DMS114 treated with DMSO at 0.1 percent for 48 hours (cell line): Measurements from ENCODE around the gene CD3G.

Experiments
- DNase-seq: peaks from one replicate; lab custom pipeline; 2025; ENCODE audit not compliant: unreplicated experiment; lab: John Stamatoyannopoulos, UW

CD3G gene

DNA sequence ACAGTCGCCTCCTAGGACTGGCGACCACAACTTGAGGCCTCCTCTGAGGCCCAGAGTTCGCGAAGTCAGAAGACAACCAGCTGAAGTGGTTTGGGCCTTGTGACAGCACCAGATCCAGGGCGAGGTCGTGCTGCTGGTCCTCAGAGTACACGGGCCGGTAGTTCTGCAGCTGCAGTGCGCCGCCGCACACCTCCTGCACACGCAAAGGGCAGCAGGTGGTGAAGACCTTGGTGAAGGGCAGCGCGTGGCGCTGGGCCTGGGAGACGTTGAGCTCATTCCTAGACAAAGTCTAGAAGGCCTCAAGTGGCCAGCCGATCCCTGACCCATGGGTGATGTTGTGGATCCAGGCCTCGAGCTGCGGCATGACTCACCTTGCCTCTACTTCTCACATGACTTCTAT, 21.4 kb upstream of the CD3G start:
- no peak for DNase-seq

- no peak for DNase-seq
Measured at GRCh38 chr11:118325283-118325682, 18.9 kb upstream of the CD3G start.

- no peak for DNase-seq
Measured at GRCh38 chr11:118328745-118329144, 15.4 kb upstream of the CD3G start.

DNA sequence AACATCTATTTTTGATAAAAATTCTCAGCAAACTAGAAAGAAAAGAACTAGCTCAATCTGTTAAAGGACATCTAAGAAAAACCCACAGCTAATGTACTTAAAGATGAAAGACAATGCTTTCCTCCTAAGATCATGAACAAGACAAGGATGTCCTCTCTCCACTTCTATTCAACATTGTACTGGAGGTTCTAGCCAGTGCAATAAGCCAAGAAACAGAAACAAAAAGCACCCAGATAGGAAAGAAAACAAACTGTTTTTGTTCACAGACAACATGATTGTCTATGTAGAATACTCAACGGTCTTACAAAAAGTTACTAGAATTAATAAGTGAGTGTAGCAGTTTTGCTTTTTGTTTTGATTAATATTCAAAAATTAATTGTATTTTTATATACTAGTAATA, 9.4 kb upstream of the CD3G start:
- DNase-seq = no peak

GRCh38 chr11:118338637-118339061, 5.5 kb upstream of the CD3G start:
- no peak for DNase-seq

- DNase-seq = no peak
Measured at GRCh38 chr11:118339281-118339961, 4.7 kb upstream of the CD3G start.

DNA sequence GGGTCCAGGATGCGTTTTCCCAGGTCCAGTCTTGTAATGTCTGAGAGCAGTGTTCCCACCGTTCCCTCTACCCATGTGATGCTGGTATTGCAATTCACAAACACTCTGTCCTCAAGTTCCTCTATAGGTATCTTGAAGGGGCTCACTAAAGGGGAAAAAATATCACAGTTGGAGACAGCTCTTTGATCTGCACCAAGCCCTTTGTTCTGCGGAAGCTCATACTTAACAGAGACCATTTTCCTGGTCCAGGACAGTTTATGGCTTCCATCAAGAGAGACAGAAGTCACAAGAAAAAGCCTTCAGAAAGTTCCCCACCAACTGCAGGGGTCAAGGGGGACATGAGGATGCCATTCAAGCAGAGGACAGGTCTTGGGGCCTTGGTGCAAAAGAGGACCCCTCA, 3.7 kb upstream of the CD3G start:
- DNase-seq = no peak

DNA sequence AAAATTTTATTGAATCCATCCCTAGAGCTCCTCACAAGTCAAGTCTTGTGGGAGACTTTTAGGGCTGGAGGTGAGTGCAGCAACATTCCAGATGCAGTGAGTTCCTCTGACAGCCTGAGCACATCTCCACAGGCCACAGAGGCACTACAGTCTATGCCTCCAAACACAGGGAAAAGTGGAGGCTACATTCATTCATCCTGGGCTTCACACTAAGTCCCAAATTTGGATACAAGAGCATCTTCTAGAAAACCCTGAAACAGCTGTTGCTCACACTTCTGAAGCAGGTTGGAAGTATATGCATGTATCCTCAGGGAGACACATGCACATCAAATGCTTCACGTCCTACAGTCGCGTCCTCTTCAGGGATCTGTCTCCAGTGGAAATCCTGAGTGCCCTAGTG, 2.9 kb upstream of the CD3G start:
- no peak for DNase-seq

- DNase-seq = no peak
Measured at GRCh38 chr11:118341815-118342489, 2.2 kb upstream of the CD3G start.

- no peak for DNase-seq
Measured at GRCh38 chr11:118342503-118343161, 1.5 kb upstream of the CD3G start, which contains the start of gene CD3D. CD3D (minus strand) TSS chr11:118342705; CDS start chr11:118342607, 98 bp downstream.

- no peak for DNase-seq
Measured at GRCh38 chr11:118343248-118343647, 896 bp upstream of the CD3G start.

GRCh38 chr11:118349475-118349874, 5.3 kb downstream of the CD3G start:
- DNase-seq = no peak

- peak; percentile 20 for DNase-seq
Measured at GRCh38 chr11:118353084-118353710, 9.1 kb downstream of the CD3G start.

GRCh38 chr11:118358071-118358470, 13.9 kb downstream of the CD3G start:
- no peak for DNase-seq

DNA sequence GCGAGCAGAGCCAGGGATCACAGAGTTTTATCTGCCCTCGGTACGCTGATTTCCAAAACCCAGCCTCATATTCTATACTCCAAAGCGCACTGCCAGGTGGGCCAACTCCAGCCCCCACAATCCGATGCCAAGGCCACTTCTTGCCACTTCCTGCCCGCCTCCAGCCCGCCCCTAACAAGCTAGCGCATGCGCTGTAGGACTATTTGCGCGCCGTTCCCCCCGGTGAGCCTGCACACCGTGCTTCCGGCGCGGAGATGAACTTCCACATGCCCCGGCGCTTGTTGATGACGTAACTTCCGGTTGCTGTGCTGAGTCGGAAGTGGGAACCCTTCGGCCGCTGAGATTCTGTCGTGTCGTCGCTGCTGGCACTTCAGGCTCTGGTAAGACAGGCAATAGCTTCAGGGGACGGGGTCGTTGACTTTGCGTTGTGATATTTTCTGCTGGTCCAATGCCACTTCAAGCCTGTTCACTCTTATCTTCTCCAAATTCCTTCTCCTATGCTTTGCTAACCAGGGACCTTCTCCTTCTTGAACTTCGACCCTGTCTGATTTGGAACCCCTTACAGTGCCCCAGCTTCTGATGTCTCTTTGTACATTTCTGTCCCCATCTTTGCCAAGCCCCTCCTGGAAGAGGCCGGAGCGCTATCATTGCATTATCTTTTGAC, 15.3 kb downstream of the CD3G start, which contains the start of gene UBE4A:
TSS of gene UBE4A (plus strand) at position 306 of the 664 bp plus-strand sequence. CDS start 5,481 bp downstream, outside the sequence.
- peak; percentile 69 for DNase-seq

- no peak for DNase-seq
Measured at GRCh38 chr11:118364956-118365615, 20.9 kb downstream of the CD3G start.

- no peak for DNase-seq
Measured at GRCh38 chr11:118366287-118366686, 22.1 kb downstream of the CD3G start.

DNA sequence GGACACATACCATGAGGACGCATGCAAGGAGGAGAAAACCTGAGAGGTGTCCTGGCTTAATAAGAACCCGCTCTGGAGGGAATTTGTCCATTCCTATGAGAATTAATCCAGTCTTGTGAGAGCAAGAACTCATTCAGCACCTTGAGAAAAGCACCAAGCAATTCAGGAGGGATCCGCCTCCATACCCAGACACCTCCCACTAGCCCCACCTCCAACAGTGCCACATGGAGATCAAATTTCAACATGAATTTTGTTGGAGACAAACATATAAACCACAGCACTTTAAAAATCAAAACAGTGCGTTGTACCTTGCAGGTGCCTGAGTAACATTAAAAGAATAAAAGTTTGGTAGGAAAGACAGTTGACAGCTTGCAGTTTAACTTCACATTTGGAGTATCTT, 26.6 kb downstream of the CD3G start:
- no peak for DNase-seq

DNA sequence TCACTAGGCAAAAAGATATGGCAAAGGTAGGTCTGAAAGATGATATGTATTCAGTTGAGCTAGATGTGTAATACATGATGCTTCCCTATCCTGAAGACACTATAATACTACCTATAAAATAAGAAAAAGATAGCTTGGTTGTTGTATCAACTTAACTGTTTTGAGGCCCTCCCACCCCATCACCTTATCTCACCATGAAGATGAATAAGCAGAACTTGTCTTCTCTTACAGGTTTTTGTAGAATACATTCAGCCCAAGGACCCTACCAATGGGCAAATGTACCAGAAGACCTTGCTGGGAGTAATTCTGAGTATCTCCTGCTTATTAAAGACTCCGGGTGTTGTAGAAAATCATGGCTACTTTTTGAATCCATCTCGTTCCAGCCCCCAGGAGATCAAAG, 29.1 kb downstream of the CD3G start:
- no peak for DNase-seq

DNA sequence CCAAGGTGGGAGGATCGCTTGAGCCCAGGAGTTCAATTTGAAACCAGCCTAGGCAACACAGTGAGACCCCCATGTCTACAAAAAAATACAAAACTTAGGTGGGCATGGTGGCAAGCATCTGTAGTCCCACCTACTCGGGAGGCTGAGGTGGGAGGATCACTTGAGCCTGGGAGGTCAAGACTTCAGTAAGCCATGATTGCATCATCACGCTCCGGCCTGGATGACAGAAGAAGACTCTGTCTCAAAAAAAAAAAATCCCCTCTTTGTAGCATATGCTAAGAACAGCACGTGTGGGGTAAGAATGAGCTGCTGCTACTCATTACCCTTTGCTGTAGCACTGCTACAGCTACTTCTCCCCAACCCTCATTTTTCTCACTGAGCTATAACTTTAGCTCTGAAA, 29.7 kb downstream of the CD3G start:
- DNase-seq = no peak

DNA sequence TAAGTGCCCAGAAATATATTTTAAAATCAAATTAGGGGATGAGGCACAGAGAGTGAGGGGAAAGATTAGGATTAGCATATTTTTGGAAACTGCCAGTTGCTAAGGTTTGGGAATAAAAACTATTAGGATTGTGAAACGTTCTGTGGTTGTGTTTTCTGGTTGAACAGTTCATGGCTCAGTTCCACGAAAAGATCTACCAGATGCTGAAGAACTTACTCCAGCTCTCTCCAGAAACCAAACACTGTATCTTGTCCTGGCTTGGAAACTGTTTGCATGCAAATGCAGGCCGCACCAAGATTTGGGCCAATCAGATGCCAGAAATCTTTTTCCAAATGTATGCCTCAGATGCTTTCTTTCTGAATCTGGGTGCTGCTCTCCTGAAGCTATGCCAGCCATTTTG, 30.6 kb downstream of the CD3G start:
- DNase-seq = no peak
